Measurements from ENCODE around the gene NOM1. TPM values are rescaled to one million over a fixed set of nuclear protein-coding genes. Genes with fewer than 3 reads are reported as not detected.

Gene NOM1
- total RNA-seq, 1 donor from 2014 or later, result 22.6 TPM

DNA sequence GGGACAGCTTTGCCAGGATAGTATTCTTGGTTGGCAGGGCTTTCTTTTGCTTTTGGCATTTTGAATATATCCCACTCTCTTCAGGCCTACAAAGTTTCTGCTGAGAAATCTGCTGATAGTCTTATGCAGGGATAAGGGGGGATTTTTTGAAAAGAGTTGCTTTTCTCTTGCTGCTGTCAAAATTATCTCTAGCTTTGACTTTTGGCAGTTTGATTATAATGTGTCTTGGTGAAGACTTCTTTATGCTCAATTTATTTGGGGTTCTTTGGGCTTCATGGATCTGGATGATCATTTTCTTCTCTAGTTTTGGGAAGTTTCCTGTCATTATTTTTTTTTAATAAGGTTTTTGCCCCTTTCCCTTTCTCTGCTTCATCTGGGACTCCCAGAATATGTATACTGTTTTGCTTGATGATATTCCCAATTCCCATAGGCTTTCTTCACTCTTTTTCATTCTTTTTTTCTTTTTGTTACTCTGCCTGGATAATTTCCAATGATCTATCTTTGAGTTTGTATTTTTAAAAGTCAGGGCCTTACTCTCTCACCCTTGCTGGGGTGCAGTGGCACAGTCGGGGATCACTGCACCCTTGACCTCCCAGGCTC is 29.6 kb downstream of the NOM1 start:
- TF ChIP-seq, protein P1, sequence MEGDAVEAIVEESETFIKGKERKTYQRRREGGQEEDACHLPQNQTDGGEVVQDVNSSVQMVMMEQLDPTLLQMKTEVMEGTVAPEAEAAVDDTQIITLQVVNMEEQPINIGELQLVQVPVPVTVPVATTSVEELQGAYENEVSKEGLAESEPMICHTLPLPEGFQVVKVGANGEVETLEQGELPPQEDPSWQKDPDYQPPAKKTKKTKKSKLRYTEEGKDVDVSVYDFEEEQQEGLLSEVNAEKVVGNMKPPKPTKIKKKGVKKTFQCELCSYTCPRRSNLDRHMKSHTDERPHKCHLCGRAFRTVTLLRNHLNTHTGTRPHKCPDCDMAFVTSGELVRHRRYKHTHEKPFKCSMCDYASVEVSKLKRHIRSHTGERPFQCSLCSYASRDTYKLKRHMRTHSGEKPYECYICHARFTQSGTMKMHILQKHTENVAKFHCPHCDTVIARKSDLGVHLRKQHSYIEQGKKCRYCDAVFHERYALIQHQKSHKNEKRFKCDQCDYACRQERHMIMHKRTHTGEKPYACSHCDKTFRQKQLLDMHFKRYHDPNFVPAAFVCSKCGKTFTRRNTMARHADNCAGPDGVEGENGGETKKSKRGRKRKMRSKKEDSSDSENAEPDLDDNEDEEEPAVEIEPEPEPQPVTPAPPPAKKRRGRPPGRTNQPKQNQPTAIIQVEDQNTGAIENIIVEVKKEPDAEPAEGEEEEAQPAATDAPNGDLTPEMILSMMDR (IDR thresholded peaks at IDR 0.05), result no peak
- H3K27me3 Mint-ChIP-seq (ENCODE audit: unreplicated experiment), result no peaks in the 10 kb centered on the region
- H3K36me3 Mint-ChIP-seq (ENCODE audit: unreplicated experiment), result peaks cover 10% of the 10 kb centered on the region
- H3K4me3 Mint-ChIP-seq (ENCODE audit: unreplicated experiment), result no peak overlapping the region
- no peak overlapping the region for H3K27ac Mint-ChIP-seq (ENCODE audit: unreplicated experiment)
- H3K9me3 Mint-ChIP-seq (ENCODE audit: unreplicated experiment), result peaks cover 12% of the 10 kb centered on the region
- DNase-seq (ENCODE audit: extremely low spot score, unreplicated experiment), result no peak
- H3K4me1 Mint-ChIP-seq (ENCODE audit: unreplicated experiment), result peaks cover 1% of the 10 kb centered on the region

DNA sequence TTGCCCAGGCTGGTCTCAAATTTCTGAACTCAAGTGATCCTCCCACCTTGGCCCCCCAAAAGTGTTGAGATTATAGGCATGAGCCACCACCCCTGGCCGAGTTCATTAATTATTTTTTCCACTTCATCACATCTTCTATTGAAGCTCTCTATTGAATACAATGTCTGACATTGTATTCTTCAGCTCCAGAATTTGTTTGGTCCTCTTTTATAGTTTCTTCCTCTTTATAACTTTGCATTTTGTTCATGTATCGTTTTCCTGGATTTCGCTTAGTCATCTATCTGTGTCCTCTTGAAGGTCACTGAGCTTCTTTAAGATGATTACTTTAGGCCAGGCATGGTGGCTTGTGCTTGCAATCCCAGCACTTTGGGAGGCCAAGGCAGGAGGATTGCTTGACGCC is 30.2 kb downstream of the NOM1 start:
- peaks cover 7% of the 10 kb centered on the region for H3K4me1 Mint-ChIP-seq (ENCODE audit: unreplicated experiment)
- H3K27me3 Mint-ChIP-seq (ENCODE audit: unreplicated experiment), result no peaks in the 10 kb centered on the region
- peaks cover 10% of the 10 kb centered on the region for H3K36me3 Mint-ChIP-seq (ENCODE audit: unreplicated experiment)
- H3K4me3 Mint-ChIP-seq (ENCODE audit: unreplicated experiment), result no peak overlapping the region
- H3K9me3 Mint-ChIP-seq (ENCODE audit: unreplicated experiment), result peaks cover 12% of the 10 kb centered on the region
- TF ChIP-seq, protein P1 (IDR thresholded peaks at IDR 0.05), result no peak
- H3K27ac Mint-ChIP-seq (ENCODE audit: unreplicated experiment), result no peak overlapping the region
- no peak for DNase-seq (ENCODE audit: extremely low spot score, unreplicated experiment)

DNA sequence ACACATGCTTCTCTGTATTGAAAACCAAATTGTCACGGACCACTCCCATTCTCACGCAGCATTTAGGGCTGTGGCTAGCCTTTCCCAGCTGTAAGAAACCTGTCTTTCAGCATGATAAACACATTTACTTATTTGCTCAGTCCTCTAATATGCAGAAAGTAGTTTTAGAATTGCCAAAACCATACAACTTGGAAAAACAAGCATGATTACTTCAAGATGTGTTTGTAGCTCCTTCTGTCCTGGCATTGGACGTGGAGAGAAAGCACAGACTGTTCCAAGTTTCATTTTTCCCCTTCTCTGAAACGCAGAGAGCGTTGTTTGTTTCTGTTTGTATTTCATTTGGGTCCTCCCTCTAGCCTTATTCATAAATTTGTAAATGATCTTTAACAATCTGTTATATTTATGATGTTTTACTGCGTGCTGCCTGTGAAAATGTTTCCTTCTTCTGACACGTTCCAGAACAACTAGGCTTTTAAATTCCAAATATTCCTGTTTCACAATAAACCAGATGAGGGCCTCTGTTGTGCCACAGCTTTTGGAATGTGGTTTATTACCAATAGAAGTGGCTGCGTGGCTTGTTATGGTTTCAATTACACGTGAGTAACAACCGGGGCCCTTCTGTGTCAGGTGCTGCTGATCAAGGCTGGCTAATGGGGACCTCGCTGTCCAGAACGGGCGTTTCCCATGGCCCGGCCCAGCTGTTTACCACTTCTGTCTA is 34.8 kb downstream of the NOM1 start:
- DNase-seq (ENCODE audit: extremely low spot score, unreplicated experiment), result no peak
- Mint-ChIP-seq H3K4me1 (ENCODE audit: unreplicated experiment) (peaks cover 7% of the 10 kb centered on the region), H3K27me3 (ENCODE audit: unreplicated experiment) (no peaks in the 10 kb centered on the region), H3K27ac (ENCODE audit: unreplicated experiment) (peak overlapping the region; percentile 59), H3K9me3 (ENCODE audit: unreplicated experiment) (peaks cover 6% of the 10 kb centered on the region), H3K36me3 (ENCODE audit: unreplicated experiment) (peaks cover 4% of the 10 kb centered on the region), H3K4me3 (ENCODE audit: unreplicated experiment) (peak overlapping the region; percentile 44)
- TF ChIP-seq, protein P1 (IDR thresholded peaks at IDR 0.05), result no peak

DNA sequence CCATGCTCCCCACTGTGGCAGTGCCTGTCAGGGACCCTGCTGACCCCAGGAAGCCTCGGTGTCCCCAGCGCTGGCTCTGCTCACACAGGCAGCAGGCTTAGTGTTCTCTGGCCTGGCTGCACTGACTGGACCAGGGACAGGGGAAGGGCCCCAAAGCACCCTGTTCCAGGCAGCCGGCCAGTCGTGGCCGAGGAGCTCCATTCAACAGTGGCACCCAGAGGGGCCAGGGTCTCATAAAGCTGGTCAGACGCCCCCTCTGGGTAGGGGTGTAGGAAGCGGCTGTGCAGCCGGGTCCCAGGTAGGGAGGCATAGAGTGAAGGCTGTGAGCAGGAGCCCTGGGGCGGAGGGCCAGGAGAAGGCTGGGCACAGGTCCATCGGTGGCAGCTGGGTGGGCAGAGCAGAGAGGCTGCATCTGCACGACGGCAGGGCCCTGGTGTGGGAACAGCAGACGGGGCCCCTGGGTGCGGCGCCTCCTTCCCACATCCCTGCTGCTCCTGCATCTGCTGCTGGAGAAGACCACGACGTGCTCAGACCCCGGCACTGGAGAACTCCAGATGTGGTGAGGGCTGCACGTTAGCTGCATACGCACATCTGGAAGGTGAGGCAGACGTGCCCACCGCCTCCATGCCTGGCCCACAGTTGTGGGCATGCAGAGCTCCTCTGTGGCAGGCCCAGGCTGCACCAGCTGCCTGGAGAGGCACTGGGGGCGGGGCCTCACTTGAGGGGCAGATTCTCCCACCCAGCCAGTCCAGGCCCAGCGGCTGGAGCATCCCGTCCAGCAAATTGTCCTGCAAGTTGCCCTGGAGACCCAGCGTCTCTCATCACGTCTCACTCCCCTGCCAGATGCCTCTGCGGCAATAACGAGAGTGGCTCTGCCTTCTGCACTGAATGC is 35.8 kb downstream of the NOM1 start:
- DNase-seq (ENCODE audit: extremely low spot score, unreplicated experiment), result no peak
- Mint-ChIP-seq H3K9me3 (ENCODE audit: unreplicated experiment) (no peaks in the 10 kb centered on the region), H3K27ac (ENCODE audit: unreplicated experiment) (no peak overlapping the region), H3K4me3 (ENCODE audit: unreplicated experiment) (no peak overlapping the region), H3K36me3 (ENCODE audit: unreplicated experiment) (no peaks in the 10 kb centered on the region), H3K4me1 (ENCODE audit: unreplicated experiment) (peaks cover 7% of the 10 kb centered on the region), H3K27me3 (ENCODE audit: unreplicated experiment) (peaks cover 1% of the 10 kb centered on the region)
- TF ChIP-seq, protein P1 (IDR thresholded peaks at IDR 0.05), result no peak

DNA sequence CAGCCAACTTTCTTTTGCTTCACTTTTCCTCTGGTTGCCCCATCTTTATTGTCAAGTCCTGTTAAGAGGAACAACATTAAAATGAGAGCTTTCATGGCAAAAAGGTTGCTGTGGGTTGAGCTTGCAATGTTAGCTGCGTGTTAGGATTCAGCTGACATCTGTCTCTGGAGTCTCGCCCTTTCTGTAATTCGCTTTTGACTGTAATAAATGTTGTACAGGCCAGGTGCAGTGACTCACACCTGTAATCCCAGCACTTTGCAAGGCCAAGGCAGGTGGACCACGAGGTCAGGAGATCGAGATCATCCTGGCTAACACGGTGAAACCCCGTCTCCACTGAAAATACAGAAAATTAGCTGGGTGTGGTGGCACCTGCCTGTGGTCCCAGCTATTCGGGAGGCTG is 36.9 kb downstream of the NOM1 start:
- peaks cover 6% of the 10 kb centered on the region for H3K27me3 Mint-ChIP-seq (ENCODE audit: unreplicated experiment)
- peaks cover 7% of the 10 kb centered on the region for H3K4me1 Mint-ChIP-seq (ENCODE audit: unreplicated experiment)

More for the DNA sequence above, 36.9 kb downstream of the NOM1 start:
- H3K36me3 Mint-ChIP-seq (ENCODE audit: unreplicated experiment), result no peaks in the 10 kb centered on the region
- no peak for DNase-seq (ENCODE audit: extremely low spot score, unreplicated experiment)
- no peaks in the 10 kb centered on the region for H3K9me3 Mint-ChIP-seq (ENCODE audit: unreplicated experiment)
- no peak overlapping the region for H3K4me3 Mint-ChIP-seq (ENCODE audit: unreplicated experiment)
- TF ChIP-seq, protein P1 (IDR thresholded peaks at IDR 0.05), result no peak
- H3K27ac Mint-ChIP-seq (ENCODE audit: unreplicated experiment), result no peak overlapping the region
